H1 (cell line): ENCODE measurements around the gene ZNF658. TPM values are rescaled to one million over a fixed set of nuclear protein-coding genes. Genes with fewer than 3 reads are reported as not detected.
"Not testable (repeated sequence)": the region's sequence is repeated elsewhere in the genome, so short reads cannot be mapped to it uniquely, and the experiment has no call there.

Experiments
- CTCF ChIA-PET: fragments of 300-600 bp; sonication (Branson Sonifier 250); formaldehyde crosslinking; loops from one replicate; lab custom pipeline; 2021; ENCODE audit not compliant: partially characterized antibody; lab: Charles Lee
- POLR2A ChIA-PET: fragments of 300-600 bp; sonication (Branson Sonifier 250); formaldehyde crosslinking; loops from one replicate; lab custom pipeline; 2021; ENCODE audit warnings: inconsistent platforms; ENCODE audit not compliant: partially characterized antibody; lab: Charles Lee
- DNase-seq, 2 experiments: peaks; one replicate each; pipeline versions ENCODE4 v3.0.0 to v3.0.0-alpha.2; 2010 to 2022; ENCODE audit warnings: low spot score in 2 of 2, low read depth in 1 of 2, mixed read lengths in 1 of 2
- FAIRE-seq: peaks from 2 replicates; lab custom pipeline; 2011; peaks lifted over from hg19 to GRCh38; lab: Jason Lieb, UNC
- H2AFZ ChIP-seq: 2 replicates; pipeline ENCODE4 v1.8.1; 2012; ENCODE audit warnings: low read length, inconsistent platforms
- H2AK5ac ChIP-seq: 2 replicates; pipeline ENCODE4 v1.6.1; 2013; ENCODE audit warnings: low read depth, low read length
- H2BK120ac ChIP-seq: replicated peaks from 2 replicates; pipeline ENCODE3; 2013; ENCODE audit warnings: low read depth, low read length, inconsistent platforms
- H2BK12ac ChIP-seq: 2 replicates; pipeline ENCODE4 v1.6.1; 2013; ENCODE audit warnings: low read depth, low read length
- H2BK15ac ChIP-seq: 2 replicates; pipeline ENCODE4 v1.6.1; 2013; ENCODE audit warnings: low read length
- H2BK20ac ChIP-seq: 2 replicates; pipeline ENCODE4 v1.6.1; 2013; ENCODE audit warnings: low read length
- H2BK5ac ChIP-seq: 2 replicates; pipeline ENCODE4 v1.6.1; 2013; ENCODE audit warnings: low read depth, low read length
- H3K14ac ChIP-seq: 2 replicates; pipeline ENCODE4 v1.6.1; 2013; ENCODE audit warnings: inconsistent platforms; ENCODE audit not compliant: insufficient read length
- H3K18ac ChIP-seq: 2 replicates; pipeline ENCODE4 v1.6.1; 2013; ENCODE audit warnings: low read length; ENCODE audit errors: extremely low read depth
- H3K23ac ChIP-seq: 2 replicates; pipeline ENCODE4 v1.6.1; 2013; ENCODE audit warnings: inconsistent platforms; ENCODE audit not compliant: insufficient read length
- H3K23me2 ChIP-seq: 2 replicates; pipeline ENCODE4 v1.6.1; 2013; ENCODE audit warnings: low read depth, low read length
- H3K27ac ChIP-seq: 2 replicates; pipeline ENCODE4 v1.6.1; 2011; ENCODE audit warnings: low read depth, low read length, inconsistent platforms
- H3K27me3 ChIP-seq, 4 experiments: replicated peaks in 1 of 4; 1 replicate in 1 of 4; 2 replicates in 3 of 4; pipeline versions ENCODE4 v1.6.1 to v1.8.1; 2011 to 2013; ENCODE audit warnings: low read length in 3 of 4, mild to moderate bottlenecking in 3 of 4, inconsistent platforms in 2 of 4, mixed read lengths in 2 of 4, moderate library complexity in 1 of 4; ENCODE audit not compliant: control insufficient read depth in 3 of 4, insufficient read depth in 3 of 4; ENCODE audit errors: extremely low read depth in 1 of 4
- H3K36me3 ChIP-seq, 4 experiments: 2 replicates each; pipeline versions ENCODE4 v1.6.1 to v1.8.1; 2011 to 2013; ENCODE audit warnings: mild to moderate bottlenecking in 4 of 4, low read length in 3 of 4, moderate library complexity in 2 of 4, control low read depth in 1 of 4, inconsistent platforms in 1 of 4; ENCODE audit not compliant: insufficient read depth in 4 of 4, control insufficient read depth in 2 of 4
- H3K4ac ChIP-seq: replicated peaks from 2 replicates; pipeline ENCODE3; 2013; ENCODE audit warnings: low read length, low read depth, mixed read lengths, inconsistent platforms; ENCODE audit not compliant: insufficient read length
- H3K4me1 ChIP-seq, 4 experiments: replicated peaks in 1 of 4; 1 replicate in 1 of 4; 2 replicates in 3 of 4; pipeline versions ENCODE4 v1.6.1 to v1.8.1; 2011 to 2013; ENCODE audit warnings: low read length in 3 of 4, inconsistent platforms in 2 of 4, mixed read lengths in 1 of 4; ENCODE audit not compliant: insufficient read depth in 4 of 4, control insufficient read depth in 3 of 4
- H3K4me2 ChIP-seq, 2 experiments: 2 replicates each; pipeline versions ENCODE4 v1.6.1 to v1.8.1; 2011 to 2013; ENCODE audit warnings: low read depth in 2 of 2, low read length in 2 of 2, control low read depth in 1 of 2, inconsistent platforms in 1 of 2, mild to moderate bottlenecking in 1 of 2; ENCODE audit not compliant: insufficient read depth in 1 of 2
- H3K4me3 ChIP-seq, 4 experiments: fragments of 200-600, 300-600 bp in 1 of 4; sonication (generic), shearing (Covaris generic), sonication (Bioruptor Twin) in 1 of 4; 2 replicates each; pipeline versions ENCODE4 v1.5.1 to v1.8.1; 2011 to 2016; ENCODE audit warnings: low read length in 4 of 4, low read depth in 3 of 4, control low read depth in 2 of 4, inconsistent platforms in 2 of 4, mild to moderate bottlenecking in 2 of 4, mixed read lengths in 1 of 4, moderate library complexity in 1 of 4; ENCODE audit not compliant: insufficient read depth in 2 of 4; ENCODE audit errors: extremely low read depth in 1 of 4
- H3K56ac ChIP-seq: replicated peaks from 2 replicates; pipeline ENCODE3; 2013; ENCODE audit warnings: low read depth, mild to moderate bottlenecking, mixed read lengths, low read length, inconsistent platforms; ENCODE audit not compliant: insufficient read length
- H3K79me1 ChIP-seq: 2 replicates; pipeline ENCODE4 v1.6.1; 2013; ENCODE audit warnings: low read depth, low read length, control low read depth
- H3K79me2 ChIP-seq, 2 experiments: 2 replicates each; pipeline versions ENCODE4 v1.6.1 to v1.8.1; 2012 to 2013; ENCODE audit warnings: low read length in 2 of 2, mild to moderate bottlenecking in 2 of 2, inconsistent platforms in 1 of 2; ENCODE audit not compliant: insufficient read depth in 2 of 2, control insufficient read depth in 1 of 2
- H3K9ac ChIP-seq, 4 experiments: replicated peaks in 1 of 4; 1 replicate in 1 of 4; 2 replicates in 3 of 4; pipeline versions ENCODE4 v1.6.1 to v1.8.1; 2011 to 2013; ENCODE audit warnings: low read depth in 3 of 4, low read length in 3 of 4, control low read depth in 2 of 4, mild to moderate bottlenecking in 2 of 4, moderate library complexity in 2 of 4, inconsistent platforms in 1 of 4; ENCODE audit errors: extremely low read depth in 1 of 4
- H3K9me3 ChIP-seq, 2 experiments: 2 replicates each; pipeline versions ENCODE4 v1.6.1 to v1.8.1; 2012 to 2013; ENCODE audit warnings: mild to moderate bottlenecking in 2 of 2, moderate library complexity in 2 of 2, control low read depth in 1 of 2, inconsistent platforms in 1 of 2, low read depth in 1 of 2, low read length in 1 of 2, mixed read lengths in 1 of 2; ENCODE audit not compliant: insufficient read depth in 2 of 2
- H4K20me1 ChIP-seq, 2 experiments: replicated peaks in 1 of 2; 2 replicates each; pipeline versions ENCODE3 to v1.8.1; 2011 to 2013; ENCODE audit warnings: inconsistent platforms in 2 of 2, low read length in 2 of 2, mild to moderate bottlenecking in 1 of 2; ENCODE audit not compliant: insufficient read depth in 2 of 2, control insufficient read depth in 1 of 2
- H4K5ac ChIP-seq: 2 replicates; pipeline ENCODE4 v1.6.1; 2013; ENCODE audit warnings: low read length, low read depth, mixed read lengths, inconsistent platforms; ENCODE audit not compliant: insufficient read length
- H4K8ac ChIP-seq: 2 replicates; pipeline ENCODE4 v1.8.0; 2013; ENCODE audit warnings: mild to moderate bottlenecking, moderate library complexity, low read length, inconsistent platforms; ENCODE audit not compliant: insufficient read depth; ENCODE audit errors: extremely low read depth
- H4K91ac ChIP-seq: replicated peaks from 2 replicates; pipeline ENCODE3; 2013; ENCODE audit warnings: low read length, mixed read lengths, inconsistent platforms; ENCODE audit not compliant: insufficient read length
- WGBS, 2 experiments: shearing (Covaris generic) in 1 of 2; methylation state at CpG; one replicate each; pipeline versions ENCODE4 v1.1.6 to v1.1.7; 2013 to 2015; ENCODE audit warnings: low lambda C conversion rate in 2 of 2, mixed read lengths in 2 of 2, inconsistent platforms in 1 of 2, low coverage in 1 of 2, missing lambda C conversion rate in 1 of 2; ENCODE audit not compliant: insufficient replicate concordance in 2 of 2, insufficient coverage in 1 of 2, insufficient read length in 1 of 2; ENCODE audit errors: extremely low coverage in 1 of 2, missing lambda C conversion rate in 1 of 2; 5-methylcytosine and 5-hydroxymethylcytosine counted together
- polyA plus RNA-seq, 7 experiments: library from polyadenylated mRNA; depleted of rRNA in 3 of 7; stranded (reverse) in 5 of 7; unstranded in 2 of 7; fragments of >200 nt in 5 of 7; fragments of 200-250 nt in 2 of 7; gene quantifications; 1 replicate in 5 of 7; 2 replicates in 1 of 7; 4 replicates in 1 of 7; pipeline versions ENCODE4 v1.2.1 to v1.2.3, GENCODE V29; 2011 to 2013; ENCODE audit warnings: missing spikeins in 2 of 7, mixed read lengths in 2 of 7
- total RNA-seq: library from RNA; stranded (reverse); fragmentation: NEBNext Ultra II Directional; extraction: Animal tissue kit (Norgen Biotek cat#: 25700); gene quantifications from 2 replicates; pipeline ENCODE4 v1.2.1, GENCODE V29; 2021

ZNF658 gene
- total and polyA plus RNA-seq, 2 of the 8 experiments (the other 6 are each of a cell fraction or from before 2014, with no cell fraction given), result 0.80 to 5.0 TPM

DNA sequence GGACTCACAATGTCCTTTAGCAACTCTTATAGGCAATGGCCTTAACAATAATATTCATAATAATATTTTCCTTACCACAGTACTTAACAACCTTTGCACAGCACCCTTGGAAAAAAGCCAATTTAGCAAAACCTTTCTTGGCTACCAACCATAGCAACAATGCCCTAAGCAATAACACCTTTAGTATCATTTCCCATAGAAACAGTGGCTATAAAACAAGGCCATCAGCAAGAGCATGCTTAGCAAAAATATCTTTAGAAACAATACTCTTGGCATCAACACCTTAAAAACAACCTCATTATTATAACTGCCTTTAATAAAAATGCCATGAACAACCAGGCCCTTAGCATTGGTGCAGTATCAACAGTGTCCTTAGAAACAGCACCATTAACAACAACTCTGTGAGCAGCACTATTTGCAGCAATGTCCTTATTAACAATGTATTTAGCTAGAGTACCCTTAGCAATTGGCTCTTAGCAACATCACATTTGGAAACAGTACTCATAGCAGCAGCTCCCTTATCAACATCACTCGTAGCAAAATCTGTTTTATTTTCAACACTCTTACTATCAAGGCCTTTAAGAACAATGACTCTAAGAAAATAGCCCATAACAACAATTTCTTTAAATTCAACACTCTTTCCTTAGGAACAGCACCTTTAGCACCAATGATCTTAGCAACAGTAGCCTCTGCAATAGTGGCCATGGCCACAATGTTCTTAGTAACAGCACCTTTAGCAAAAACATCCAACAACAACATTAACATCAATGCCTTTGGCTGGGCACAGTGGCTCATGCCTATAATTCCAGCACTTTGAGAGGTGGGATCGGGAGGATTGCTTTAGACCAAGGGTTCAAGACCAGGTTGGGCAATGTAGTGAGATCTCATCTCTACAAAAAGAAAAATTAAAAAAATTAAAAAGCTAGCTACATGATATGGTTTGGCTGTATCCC, 39.6 kb downstream of the ZNF658 start:
- DNase-seq, H2BK5ac ChIP-seq, H3K56ac ChIP-seq, H3K23ac ChIP-seq, H3K9ac ChIP-seq, H3K9me3 ChIP-seq, H3K36me3 ChIP-seq, H2BK15ac ChIP-seq, H2AFZ ChIP-seq, H3K4me1 ChIP-seq, H3K79me1 ChIP-seq, H2BK20ac ChIP-seq, H3K18ac ChIP-seq, FAIRE-seq, H4K20me1 ChIP-seq, H3K23me2 ChIP-seq, H4K91ac ChIP-seq, H2BK120ac ChIP-seq, POLR2A ChIA-PET, H2AK5ac ChIP-seq, H3K27ac ChIP-seq, H3K79me2 ChIP-seq, H3K4ac ChIP-seq, H3K14ac ChIP-seq, H3K27me3 ChIP-seq, H3K4me3 ChIP-seq, H2BK12ac ChIP-seq, H4K8ac ChIP-seq, H3K4me2 ChIP-seq, CTCF ChIA-PET, H4K5ac ChIP-seq: not testable (repeated sequence)
- 81% methylated on average over 1 of the region's 2 CpGs; no CpG with 5 or more reads in 1 of the 2 experiments for WGBS, 2 experiments
